HEK293T (cell line): ENCODE data around the gene SLC35B4.

Experiments used
- CTCF ChIA-PET: fragments of 350-600 bp; formaldehyde crosslinking; extraction: SDS; loops from one replicate; lab custom pipeline; 2021; ENCODE audit warnings: antibody characterized with exemption, inconsistent platforms; lab: Yijun Ruan, JAX
- POLR2A ChIA-PET: fragments of 350-600 bp; formaldehyde crosslinking; extraction: SDS; loops from one replicate; lab custom pipeline; 2020; ENCODE audit warnings: antibody characterized with exemption, inconsistent platforms; lab: Yijun Ruan, JAX
- DNase-seq: peaks from one replicate; pipeline ENCODE4 v3.0.0; 2012; ENCODE audit warnings: mixed read lengths; ENCODE audit errors: extremely low spot score
- ARNT ChIP-seq: fragments of 450-650 bp; IDR thresholded peaks from 2 replicates; pipeline ENCODE4 v1.6.1; 2017; ENCODE audit warnings: mild to moderate bottlenecking
- BHLHE40 ChIP-seq: fragments of 450-650 bp; IDR thresholded peaks from 2 replicates; pipeline ENCODE4 v1.6.1; 2016; ENCODE audit warnings: mild to moderate bottlenecking, moderate library complexity, borderline replicate concordance
- CTBP1 ChIP-seq: fragments of 450-650 bp; IDR thresholded peaks from 2 replicates; pipeline ENCODE4 v1.6.1; 2016; ENCODE audit warnings: borderline replicate concordance
- ELF4 ChIP-seq: fragments of 450-650 bp; IDR thresholded peaks from 2 replicates; pipeline ENCODE4 v1.6.1; 2017; ENCODE audit warnings: antibody characterized with exemption
- FOXA1 ChIP-seq: fragments of 450-650 bp; IDR thresholded peaks from 2 replicates; pipeline ENCODE4 v1.6.1; 2016; ENCODE audit warnings: mild to moderate bottlenecking
- FOXK2 ChIP-seq: fragments of 450-650 bp; IDR thresholded peaks from 2 replicates; pipeline ENCODE4 v1.6.1; 2016; ENCODE audit warnings: mild to moderate bottlenecking
- FOXM1 ChIP-seq: fragments of 450-650 bp; IDR thresholded peaks from 2 replicates; pipeline ENCODE4 v1.6.1; 2017; ENCODE audit warnings: mild to moderate bottlenecking, borderline replicate concordance
- HDGF ChIP-seq: fragments of 450-650 bp; IDR thresholded peaks from 2 replicates; pipeline ENCODE4 v1.6.1; 2017; ENCODE audit warnings: antibody characterized with exemption, borderline replicate concordance
- L3MBTL2 ChIP-seq: fragments of 450-650 bp; conservative IDR thresholded peaks from 2 replicates; pipeline ENCODE4 v1.6.1; 2016; ENCODE audit warnings: mild to moderate bottlenecking
- LEF1 ChIP-seq: fragments of 450-650 bp; IDR thresholded peaks from 2 replicates; pipeline ENCODE4 v1.6.1; 2017; ENCODE audit warnings: mild to moderate bottlenecking, borderline replicate concordance
- NFRKB ChIP-seq: fragments of 450-650 bp; IDR thresholded peaks from 2 replicates; pipeline ENCODE4 v1.6.1; 2016; ENCODE audit warnings: mild to moderate bottlenecking, moderate library complexity
- SP1 ChIP-seq: fragments of 450-650 bp; IDR thresholded peaks from 2 replicates; pipeline ENCODE4 v1.6.1; 2017
- SUZ12 ChIP-seq: fragments of 450-650 bp; IDR thresholded peaks from 2 replicates; pipeline ENCODE4 v1.6.1; 2016; ENCODE audit warnings: mild to moderate bottlenecking
- TARDBP ChIP-seq: fragments of 450-650 bp; IDR thresholded peaks from 2 replicates; pipeline ENCODE4 v1.6.1; 2016
- ZNF384 ChIP-seq: fragments of 450-650 bp; IDR thresholded peaks from 2 replicates; pipeline ENCODE4 v1.6.1; 2016
- TF ChIP-seq, protein P1 (sequence below): fragments of 450-650 bp; IDR thresholded peaks from 2 replicates; pipeline ENCODE4 v1.6.1; 2016

The SLC35B4 gene

DNA sequence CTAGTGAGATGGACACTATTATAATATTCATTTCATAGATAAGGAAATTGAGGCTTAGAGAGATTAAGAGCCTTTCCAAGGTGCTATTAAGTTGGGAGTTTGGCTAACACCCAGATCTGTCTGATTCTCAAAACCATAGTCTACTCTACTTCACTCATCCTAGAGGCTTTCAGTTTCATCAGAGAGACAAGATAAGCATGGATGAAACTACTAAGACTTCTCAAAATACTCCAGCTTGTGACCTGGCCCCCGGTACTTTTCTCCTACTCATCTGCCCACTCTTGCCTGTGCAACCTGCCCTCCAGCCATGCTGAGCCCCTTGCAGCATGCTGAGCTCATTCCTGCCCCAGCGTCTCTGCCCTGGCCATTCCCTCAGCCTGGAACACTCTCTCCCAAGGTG is 12.2 kb upstream of the SLC35B4 start:
- TF ChIP-seq ELF4 (no peak), TARDBP (no peak), SP1 (no peak), HDGF (no peak), BHLHE40 (no peak), CTBP1 (no peak), L3MBTL2 (no peak), ZNF384 (no peak), LEF1 (no peak), ARNT (no peak), SUZ12 (no peak), FOXK2 (no peak), NFRKB (no peak), FOXM1 (no peak), FOXA1 (no peak)
- TF ChIP-seq, protein P1, sequence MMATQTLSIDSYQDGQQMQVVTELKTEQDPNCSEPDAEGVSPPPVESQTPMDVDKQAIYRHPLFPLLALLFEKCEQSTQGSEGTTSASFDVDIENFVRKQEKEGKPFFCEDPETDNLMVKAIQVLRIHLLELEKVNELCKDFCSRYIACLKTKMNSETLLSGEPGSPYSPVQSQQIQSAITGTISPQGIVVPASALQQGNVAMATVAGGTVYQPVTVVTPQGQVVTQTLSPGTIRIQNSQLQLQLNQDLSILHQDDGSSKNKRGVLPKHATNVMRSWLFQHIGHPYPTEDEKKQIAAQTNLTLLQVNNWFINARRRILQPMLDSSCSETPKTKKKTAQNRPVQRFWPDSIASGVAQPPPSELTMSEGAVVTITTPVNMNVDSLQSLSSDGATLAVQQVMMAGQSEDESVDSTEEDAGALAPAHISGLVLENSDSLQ: no peak
- DNase-seq: no peak
- CTCF ChIA-PET: interaction anchor here (0.9 to 1.3 kb wide), 2 partner anchors 8 to 12 kb away, joined by 4 to 5 read pairs; partner anchors contain the start of gene SLC35B4
- POLR2A ChIA-PET: no interaction called here

DNA sequence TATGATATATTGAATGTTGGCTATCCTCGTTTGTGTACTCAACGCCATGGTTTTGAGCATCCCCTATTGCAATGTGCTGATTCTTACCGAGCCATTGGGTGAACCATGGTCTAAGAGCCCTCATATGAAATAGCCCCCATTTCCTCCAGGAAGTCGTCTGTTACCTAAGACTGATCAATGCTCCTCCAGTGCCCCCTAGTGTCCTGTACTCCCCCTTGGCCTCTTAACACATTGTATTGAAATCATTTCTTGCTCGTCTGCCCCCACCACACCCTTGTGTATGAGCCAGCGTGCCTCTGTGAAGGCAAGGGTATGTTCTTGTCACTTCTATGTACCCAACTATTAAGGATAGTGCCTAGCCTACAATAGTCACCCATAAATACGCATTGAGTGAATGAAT is 11.2 kb upstream of the SLC35B4 start:
- TF ChIP-seq HDGF (no peak), FOXM1 (no peak), FOXK2 (no peak), ARNT (no peak)
- ChIA-PET POLR2A (interaction anchor here (2.8 kb wide), 1 partner anchor 11 kb away, joined by 20 read pairs; the partner anchor contains the start of gene SLC35B4), CTCF (interaction anchor here (0.9 kb wide), 1 partner anchor 11 kb away, joined by 4 read pairs; the partner anchor contains the start of gene SLC35B4)
- peak; percentile 78 for DNase-seq

DNA sequence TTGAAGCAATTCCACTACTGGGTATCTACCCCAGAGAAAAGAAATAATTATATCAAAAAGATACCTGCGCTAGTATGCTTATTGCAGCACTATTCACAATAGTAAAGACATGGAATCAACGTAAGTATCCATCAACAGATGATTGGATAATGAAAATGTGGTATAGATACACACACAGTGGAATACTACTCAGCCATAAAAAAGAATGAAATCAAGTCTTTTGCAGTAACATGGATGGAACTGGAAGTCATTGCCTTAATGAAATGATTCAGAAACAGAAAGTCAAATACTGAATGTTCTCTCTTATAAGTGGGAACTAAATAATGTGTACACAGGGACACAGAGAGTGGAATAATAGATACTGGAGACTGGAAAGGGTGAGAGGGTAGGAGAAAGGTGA is 7.4 kb upstream of the SLC35B4 start:
- no peak for DNase-seq
- POLR2A ChIA-PET: no interaction called here
- CTCF ChIA-PET: no interaction called here
- TF ChIP-seq FOXM1 (no peak), FOXK2 (no peak), SUZ12 (no peak), HDGF (no peak), NFRKB (no peak), ARNT (no peak), CTBP1 (no peak), L3MBTL2 (no peak), SP1 (no peak), ELF4 (no peak), LEF1 (no peak), FOXA1 (no peak), BHLHE40 (no peak)
- TF ChIP-seq, protein P1: no peak

DNA sequence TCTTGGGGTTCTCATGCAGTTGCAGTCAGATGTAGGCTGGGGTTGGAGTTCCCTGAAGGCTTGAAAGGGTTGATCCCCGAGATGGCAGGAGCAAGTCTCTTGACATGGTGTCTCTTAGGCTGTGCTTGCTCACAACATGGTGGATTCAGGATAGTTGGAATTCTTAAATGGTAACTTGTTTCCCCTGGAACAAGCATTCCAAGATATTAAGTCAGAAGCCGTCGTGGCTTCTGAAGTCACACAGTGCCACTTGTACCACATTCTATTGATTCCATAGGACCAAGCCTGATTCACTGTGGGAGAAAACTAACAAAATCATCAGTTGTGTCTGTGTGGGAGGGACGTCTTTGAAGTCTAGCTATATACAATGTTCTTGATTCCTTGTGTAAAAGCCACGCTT is 3.5 kb upstream of the SLC35B4 start:
- no peak for DNase-seq
- no peak for TF ChIP-seq NFRKB
- TF ChIP-seq SUZ12: no peak
- no peak for TF ChIP-seq TARDBP
- TF ChIP-seq FOXK2: no peak
- TF ChIP-seq FOXM1: no peak
- TF ChIP-seq ZNF384: no peak
- TF ChIP-seq BHLHE40: no peak
- no peak for TF ChIP-seq CTBP1
- no peak for TF ChIP-seq LEF1
- TF ChIP-seq ELF4: no peak
- TF ChIP-seq FOXA1: no peak
- no peak for TF ChIP-seq HDGF
- TF ChIP-seq ARNT: no peak
- TF ChIP-seq, protein P1: no peak
- no peak for TF ChIP-seq L3MBTL2
- no peak for TF ChIP-seq SP1
- ChIA-PET POLR2A (no interaction called here), CTCF (no interaction called here)

DNA sequence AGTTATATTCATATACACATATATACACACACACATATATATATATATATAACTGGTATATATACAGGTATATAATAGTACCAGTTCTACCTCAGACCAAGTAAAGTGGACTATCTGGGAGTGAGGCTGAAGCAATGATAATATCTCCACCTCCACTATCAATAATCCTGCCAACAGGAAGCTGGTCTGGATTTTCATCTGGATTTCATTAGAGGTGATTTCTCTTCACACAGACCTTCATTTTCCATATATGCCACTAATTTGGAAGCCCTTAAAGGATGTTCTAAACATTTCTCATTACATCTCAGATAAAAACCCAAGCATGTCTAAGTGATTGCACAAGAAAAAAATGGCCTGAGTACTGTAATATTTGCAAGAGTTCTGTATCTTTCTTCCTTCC is 1.7 kb upstream of the SLC35B4 start:
- POLR2A ChIA-PET: no interaction called here
- CTCF ChIA-PET: no interaction called here
- TF ChIP-seq, protein P1: no peak
- TF ChIP-seq BHLHE40: no peak
- TF ChIP-seq CTBP1: no peak
- no peak for TF ChIP-seq TARDBP
- TF ChIP-seq SUZ12: no peak
- TF ChIP-seq ZNF384: no peak
- no peak for TF ChIP-seq HDGF
- TF ChIP-seq FOXM1: no peak
- no peak for TF ChIP-seq NFRKB
- no peak for TF ChIP-seq ARNT
- no peak for TF ChIP-seq ELF4
- no peak for DNase-seq

DNA sequence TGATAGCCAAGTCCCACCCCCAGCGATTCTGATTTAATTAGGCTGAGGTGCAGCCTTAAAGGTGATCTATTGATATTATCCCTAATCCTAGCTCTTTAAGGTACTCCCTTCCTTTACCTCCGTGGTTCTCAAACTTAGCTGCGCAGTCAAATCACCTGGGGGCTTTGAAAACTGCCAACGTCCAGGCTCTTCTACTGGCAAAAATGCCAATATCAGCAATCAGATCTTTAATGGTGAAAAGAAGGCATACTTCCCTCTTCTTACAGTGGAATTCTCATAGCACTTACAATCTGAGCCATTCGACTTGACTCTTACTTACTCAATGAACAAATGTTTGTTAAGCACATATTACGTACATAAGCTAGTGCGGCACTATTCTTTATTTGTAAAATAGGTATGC is 704 bp upstream of the SLC35B4 start:
- CTCF ChIA-PET: interaction anchor here (0.9 to 1.4 kb wide), 3 partner anchors 11 to 115 kb away, joined by 3 to 5 read pairs (median 4); no protein-coding TSS in a partner anchor
- DNase-seq: no peak
- POLR2A ChIA-PET: interaction anchor here (0.7 to 2.8 kb wide), 12 partner anchors 9 to 346 kb away, joined by 3 to 20 read pairs (median 4); partner anchors contain the start of gene BPGM
- no peak for TF ChIP-seq ELF4
- TF ChIP-seq L3MBTL2: no peak
- TF ChIP-seq FOXA1: no peak
- TF ChIP-seq HDGF: no peak
- no peak for TF ChIP-seq SUZ12
- TF ChIP-seq, protein P1: 0 out of 2 replicates have a peak, but pooled peaks have one; percentile 17
- no peak for TF ChIP-seq TARDBP
